ENCODE measurements around the gene LRRC58.
"Not testable (repeated sequence)": the region's sequence is repeated elsewhere in the genome, so short reads cannot be mapped to it uniquely, and the experiment has no call there.

Gene LRRC58

GRCh38 chr3:120348991-120349854, at the start of gene LRRC58:
TSS of gene LRRC58 (minus strand) at chr3:120349354. CDS start at chr3:120349243, 111 bp downstream.
- DNase-seq = peak; percentile 88

- no peak for DNase-seq
Observed at GRCh38 chr3:120396469-120396868, 47.3 kb upstream of the LRRC58 start.

DNA sequence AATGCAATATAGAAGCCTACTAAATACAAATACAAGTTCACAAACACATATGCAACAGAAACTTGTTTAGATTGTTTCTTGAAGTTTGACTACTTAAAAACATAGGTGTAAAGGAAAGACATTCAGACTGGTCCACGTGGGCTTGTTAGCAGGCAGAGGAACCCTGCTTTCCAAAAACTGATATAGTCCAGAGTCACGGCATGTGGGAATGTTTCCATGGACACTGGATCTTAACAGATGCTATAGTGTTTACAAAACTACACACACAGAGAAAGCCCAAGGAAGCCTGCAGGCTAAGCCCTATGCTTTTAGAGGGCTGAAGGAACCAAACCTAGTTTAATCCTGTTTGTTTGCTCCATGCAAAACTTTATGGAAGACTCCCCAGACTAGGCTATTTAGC, 45.2 kb upstream of the LRRC58 start:
- DNase-seq = no peak

GRCh38 chr3:120393761-120394160, 44.6 kb upstream of the LRRC58 start:
- DNase-seq = no peak

DNA sequence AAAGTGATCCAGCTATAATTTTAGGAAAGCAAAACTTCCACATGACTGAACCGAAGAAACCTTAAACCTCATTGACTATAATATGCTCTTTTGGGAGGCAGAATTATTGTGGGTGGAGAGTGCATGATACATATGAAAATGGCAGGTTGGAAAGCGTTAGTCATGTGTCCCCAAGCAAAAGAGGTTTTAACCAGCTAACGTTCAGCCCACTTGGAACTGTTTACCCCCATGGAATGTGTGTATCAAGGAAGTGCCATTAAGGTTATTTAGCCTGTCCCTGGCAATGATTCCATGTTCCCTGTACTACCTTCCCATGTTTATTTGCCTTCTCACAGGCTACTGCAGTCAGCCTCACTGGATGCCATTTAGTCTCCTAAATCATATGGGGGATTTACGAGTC, 44.1 kb upstream of the LRRC58 start:
- DNase-seq = no peak

DNA sequence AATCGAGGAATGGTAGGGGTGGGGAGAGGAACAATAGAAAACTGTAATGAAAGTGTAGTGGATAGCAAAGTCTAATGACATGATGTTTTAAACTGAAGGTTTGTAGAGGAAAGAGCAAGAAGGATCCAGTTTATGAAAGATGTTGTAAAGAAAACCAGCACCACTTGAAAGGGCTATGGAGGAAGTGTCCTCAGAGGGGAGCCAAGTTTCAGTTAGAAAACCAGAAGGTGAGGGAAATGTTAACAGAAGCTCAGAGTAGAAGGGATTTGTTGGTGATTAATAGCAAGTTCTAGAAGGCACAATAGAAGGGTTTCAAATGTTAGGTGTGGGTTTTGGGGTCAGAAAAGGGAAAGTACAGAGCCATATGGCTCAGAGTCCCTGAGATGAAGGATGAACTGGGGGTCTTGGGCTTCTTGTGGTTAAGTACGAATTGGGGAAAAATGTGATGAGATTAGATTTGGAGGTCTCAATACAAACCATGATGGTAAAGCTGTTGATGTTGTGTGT, 33.8 kb upstream of the LRRC58 start:
- DNase-seq = no peak

DNA sequence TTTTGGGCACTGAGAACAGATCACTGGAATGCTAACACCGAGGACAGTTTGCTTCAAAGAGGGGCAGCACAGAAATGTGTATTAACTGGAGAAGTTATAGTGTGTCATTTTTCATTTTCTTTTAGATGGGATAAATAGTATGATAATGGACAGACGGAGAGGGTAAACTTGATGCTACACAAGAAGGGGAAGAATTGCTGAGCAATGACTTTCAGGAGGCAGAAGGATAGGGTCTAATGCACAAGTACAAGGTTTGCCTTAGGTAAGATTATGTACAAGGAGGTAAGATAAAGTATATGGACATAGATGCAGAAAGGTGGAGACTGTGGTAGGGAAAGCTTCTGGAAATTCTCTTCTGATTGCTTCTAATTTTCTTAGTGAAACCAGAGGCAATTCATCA, 32.3 kb upstream of the LRRC58 start:
- no peak for DNase-seq

DNA sequence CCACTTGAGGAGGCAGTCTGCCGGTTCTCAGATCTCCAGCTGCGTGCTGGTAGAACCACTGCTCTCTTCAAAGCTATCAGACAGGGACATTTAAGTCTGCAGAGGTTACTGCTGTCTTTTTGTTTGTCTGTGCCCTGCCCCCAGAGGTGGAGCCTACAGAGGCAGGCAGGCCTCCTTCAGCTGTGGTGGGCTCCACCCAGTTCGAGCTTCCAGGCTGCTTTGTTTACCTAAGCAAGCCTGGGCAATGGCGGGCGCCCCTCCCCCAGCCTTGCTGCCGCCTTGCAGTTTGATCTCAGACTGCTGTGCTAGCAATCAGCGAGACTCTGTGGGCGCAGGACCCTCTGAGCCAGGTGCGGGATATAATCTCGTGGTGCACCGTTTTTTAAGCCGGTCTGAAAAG, 28.8 kb upstream of the LRRC58 start:
- not testable (repeated sequence) for DNase-seq

DNA sequence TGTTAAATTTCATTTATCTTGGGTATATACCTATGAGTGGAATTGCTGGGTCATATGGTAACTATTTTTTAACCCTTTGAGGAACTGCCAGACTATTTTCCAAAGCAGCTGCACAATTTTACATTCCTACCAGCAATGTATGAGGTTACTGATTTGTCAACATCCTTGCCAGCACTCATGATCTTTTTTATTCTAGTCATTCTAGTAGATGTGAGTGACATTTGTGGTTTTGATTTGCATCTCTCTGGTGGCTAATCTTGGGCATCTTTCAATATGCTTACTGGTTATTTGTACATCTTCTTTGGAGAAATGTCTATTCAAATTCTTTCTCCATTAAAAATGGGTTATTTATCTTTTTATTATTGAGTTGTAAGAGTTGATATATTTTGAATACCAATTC, 21.3 kb upstream of the LRRC58 start:
- DNase-seq = no peak

DNA sequence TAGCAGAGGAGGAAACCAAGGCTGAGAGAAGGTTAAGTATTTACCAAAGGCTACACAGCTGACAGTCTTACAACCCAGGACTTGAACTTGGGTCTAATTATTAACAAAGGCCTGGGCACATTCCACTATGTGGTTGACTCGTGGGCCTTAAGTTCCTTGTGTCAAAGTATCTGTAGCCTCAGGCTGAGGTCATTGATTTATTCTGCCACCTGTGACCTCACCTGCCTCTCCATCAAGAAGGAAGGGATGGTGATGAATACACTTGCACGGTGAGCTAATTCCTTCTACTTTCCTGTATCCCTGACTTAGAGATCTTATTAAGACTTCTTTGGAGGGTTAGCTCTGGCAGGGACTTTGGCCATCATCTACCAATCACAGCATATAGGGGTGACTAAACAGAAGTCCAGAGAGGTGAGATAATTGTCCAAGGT, 19.9 kb upstream of the LRRC58 start:
- no peak for DNase-seq

- DNase-seq = no peak
Observed at GRCh38 chr3:120368172-120368571, 19.0 kb upstream of the LRRC58 start.

- DNase-seq = no peak
Observed at GRCh38 chr3:120364821-120365220, 15.7 kb upstream of the LRRC58 start.

- no peak for DNase-seq
Observed at GRCh38 chr3:120364101-120364500, 14.9 kb upstream of the LRRC58 start.

- DNase-seq = no peak
Observed at GRCh38 chr3:120357807-120358206, 8.7 kb upstream of the LRRC58 start.

DNA sequence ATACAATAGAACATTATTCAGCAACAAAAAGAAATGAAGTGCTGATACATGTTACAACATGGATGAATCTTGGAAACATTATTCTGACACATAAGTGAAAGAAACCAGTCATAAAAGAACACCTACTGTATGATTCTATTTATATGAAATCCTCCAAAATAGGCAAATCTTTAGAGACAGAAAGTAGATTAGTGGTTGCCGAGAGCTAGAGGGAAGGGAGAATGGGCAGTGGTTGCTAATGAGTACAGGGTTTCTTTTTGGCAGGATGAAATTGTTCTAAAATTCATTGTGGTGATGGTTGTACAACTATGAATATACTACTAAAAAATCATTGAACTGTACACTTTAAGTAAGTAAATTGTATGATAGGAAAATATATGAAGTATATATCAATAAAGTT, 6.3 kb upstream of the LRRC58 start:
- DNase-seq = no peak

GRCh38 chr3:120353463-120353862, 4.3 kb upstream of the LRRC58 start:
- DNase-seq = no peak

DNA sequence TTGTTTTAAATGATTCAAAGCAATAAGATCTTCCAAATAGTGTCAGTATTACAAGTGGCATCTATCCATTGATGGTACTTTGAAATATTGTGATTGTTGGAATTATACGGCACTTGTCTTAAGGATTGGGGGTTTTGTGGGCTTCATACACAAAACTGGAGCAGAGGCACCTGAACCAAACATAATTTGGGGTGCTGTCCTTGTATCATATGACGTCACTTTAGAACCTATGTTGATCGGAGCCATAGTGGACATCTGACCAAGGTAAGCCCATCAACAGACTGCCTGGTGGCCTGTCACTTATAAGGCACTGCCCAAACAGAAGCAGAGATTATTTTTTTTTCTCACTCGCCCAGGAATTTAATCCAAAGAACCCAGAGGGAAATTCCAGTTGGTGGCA, 2.9 kb upstream of the LRRC58 start:
- no peak for DNase-seq

GRCh38 chr3:120350401-120350941, 1.3 kb upstream of the LRRC58 start:
- DNase-seq = no peak

GRCh38 chr3:120349855-120350125, 636 bp upstream of the LRRC58 start:
- no peak for DNase-seq

- peak; percentile 51 for DNase-seq
Observed at GRCh38 chr3:120348065-120348990, 826 bp downstream of the LRRC58 start.

DNA sequence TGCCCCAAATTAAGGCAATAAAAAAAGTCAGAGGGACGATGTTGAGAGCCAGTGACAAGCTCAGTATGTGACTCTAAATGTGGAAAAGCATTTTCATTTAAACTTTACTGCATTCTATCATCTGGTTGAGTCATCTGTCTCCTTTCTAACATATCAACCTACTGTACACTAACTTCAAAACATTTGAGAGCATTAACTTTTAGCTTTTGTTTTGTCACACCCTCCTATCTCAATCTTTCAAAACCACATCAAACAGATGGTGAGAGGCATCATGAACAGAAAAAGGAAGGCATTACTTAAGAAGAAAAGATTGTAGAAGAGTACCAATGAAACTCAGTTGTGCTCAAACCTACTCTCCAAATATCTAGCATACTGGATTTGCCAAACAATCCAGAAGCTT, 4.8 kb downstream of the LRRC58 start:
- no peak for DNase-seq

- DNase-seq = no peak
Observed at GRCh38 chr3:120341658-120342346, 7.4 kb downstream of the LRRC58 start.

DNA sequence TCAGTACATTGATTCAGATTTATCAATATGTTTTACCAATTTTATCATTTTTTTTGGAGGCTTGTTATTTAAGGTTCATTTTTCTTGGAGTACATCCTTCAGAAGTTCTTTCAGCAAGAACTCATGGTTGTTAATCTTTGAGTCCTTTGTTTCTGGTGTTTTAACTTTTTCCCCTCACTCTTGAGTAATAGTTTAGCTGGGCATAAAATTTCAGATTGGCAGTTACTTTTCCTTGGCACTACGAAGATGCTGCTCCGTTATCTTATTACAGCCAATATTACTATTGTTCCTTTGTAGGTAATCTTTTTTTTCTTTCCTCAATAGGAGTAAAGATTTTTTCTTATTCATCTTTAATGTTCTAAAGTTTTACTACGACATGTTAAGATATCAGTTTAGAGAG, 9.8 kb downstream of the LRRC58 start:
- DNase-seq = no peak
